Liver (tissue), 3 donors: ENCODE results near the gene SPHK2.

Source experiments
- EGR1 ChIP-seq, 2 donors: IDR thresholded peaks; 2 replicates each; pipeline ENCODE4 v1.6.1; 2016 to 2018; ENCODE audit warnings: antibody characterized with exemption in 2 of 2, low read depth in 2 of 2
- MAX ChIP-seq: IDR thresholded peaks from 2 replicates; pipeline ENCODE4 v1.6.1; 2016; ENCODE audit warnings: antibody characterized with exemption
- SP1 ChIP-seq: IDR thresholded peaks from 2 replicates; pipeline ENCODE4 v1.6.1; 2018; ENCODE audit warnings: antibody characterized with exemption, mild to moderate bottlenecking
- TF ChIP-seq, protein P1 (sequence below): fragments of 150-350 bp; IDR thresholded peaks from 2 replicates; pipeline ENCODE4 v1.5.1; 2017; ENCODE audit warnings: improper control_type of control experiment, low read depth, low read length; ENCODE audit not compliant: missing input control
- TF ChIP-seq, protein P2 (sequence below): IDR thresholded peaks from 2 replicates; pipeline ENCODE4 v1.6.1; 2016; ENCODE audit warnings: antibody characterized with exemption, mild to moderate bottlenecking
- TF ChIP-seq, protein P3 (sequence below): IDR thresholded peaks from 2 replicates; pipeline ENCODE4 v1.6.1; 2016; ENCODE audit warnings: antibody characterized with exemption
- donor health status: healthy.
- donor health status: healthy.

DNA sequence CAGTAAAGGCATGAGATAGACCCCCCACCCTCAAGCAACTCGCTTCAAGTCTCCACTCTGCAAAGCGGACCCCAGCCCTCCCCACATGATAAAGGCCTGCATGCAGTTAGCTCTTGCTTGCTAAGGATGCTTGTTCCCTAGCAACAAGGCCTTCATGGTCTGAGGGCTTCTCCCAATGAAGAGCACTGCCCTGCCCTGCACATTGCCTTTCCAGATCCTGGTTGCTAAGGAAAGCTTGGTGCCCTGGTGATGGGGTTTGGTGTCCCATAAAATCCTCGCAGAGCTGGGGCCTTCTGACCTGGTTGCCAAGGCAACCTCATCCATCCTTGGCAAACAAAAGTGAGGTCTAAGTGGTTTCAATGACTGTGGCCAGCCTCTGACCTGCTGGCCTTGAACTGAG, 11.9 kb downstream of the SPHK2 start:
- TF ChIP-seq, protein P1, sequence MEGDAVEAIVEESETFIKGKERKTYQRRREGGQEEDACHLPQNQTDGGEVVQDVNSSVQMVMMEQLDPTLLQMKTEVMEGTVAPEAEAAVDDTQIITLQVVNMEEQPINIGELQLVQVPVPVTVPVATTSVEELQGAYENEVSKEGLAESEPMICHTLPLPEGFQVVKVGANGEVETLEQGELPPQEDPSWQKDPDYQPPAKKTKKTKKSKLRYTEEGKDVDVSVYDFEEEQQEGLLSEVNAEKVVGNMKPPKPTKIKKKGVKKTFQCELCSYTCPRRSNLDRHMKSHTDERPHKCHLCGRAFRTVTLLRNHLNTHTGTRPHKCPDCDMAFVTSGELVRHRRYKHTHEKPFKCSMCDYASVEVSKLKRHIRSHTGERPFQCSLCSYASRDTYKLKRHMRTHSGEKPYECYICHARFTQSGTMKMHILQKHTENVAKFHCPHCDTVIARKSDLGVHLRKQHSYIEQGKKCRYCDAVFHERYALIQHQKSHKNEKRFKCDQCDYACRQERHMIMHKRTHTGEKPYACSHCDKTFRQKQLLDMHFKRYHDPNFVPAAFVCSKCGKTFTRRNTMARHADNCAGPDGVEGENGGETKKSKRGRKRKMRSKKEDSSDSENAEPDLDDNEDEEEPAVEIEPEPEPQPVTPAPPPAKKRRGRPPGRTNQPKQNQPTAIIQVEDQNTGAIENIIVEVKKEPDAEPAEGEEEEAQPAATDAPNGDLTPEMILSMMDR = no peak
- no peak for TF ChIP-seq MAX
- TF ChIP-seq SP1 = no peak
- TF ChIP-seq EGR1 (IDR thresholded peaks at IDR 0.05; ENCODE audit: low read depth in 2 of 2) = no peak
- TF ChIP-seq, protein P2, sequence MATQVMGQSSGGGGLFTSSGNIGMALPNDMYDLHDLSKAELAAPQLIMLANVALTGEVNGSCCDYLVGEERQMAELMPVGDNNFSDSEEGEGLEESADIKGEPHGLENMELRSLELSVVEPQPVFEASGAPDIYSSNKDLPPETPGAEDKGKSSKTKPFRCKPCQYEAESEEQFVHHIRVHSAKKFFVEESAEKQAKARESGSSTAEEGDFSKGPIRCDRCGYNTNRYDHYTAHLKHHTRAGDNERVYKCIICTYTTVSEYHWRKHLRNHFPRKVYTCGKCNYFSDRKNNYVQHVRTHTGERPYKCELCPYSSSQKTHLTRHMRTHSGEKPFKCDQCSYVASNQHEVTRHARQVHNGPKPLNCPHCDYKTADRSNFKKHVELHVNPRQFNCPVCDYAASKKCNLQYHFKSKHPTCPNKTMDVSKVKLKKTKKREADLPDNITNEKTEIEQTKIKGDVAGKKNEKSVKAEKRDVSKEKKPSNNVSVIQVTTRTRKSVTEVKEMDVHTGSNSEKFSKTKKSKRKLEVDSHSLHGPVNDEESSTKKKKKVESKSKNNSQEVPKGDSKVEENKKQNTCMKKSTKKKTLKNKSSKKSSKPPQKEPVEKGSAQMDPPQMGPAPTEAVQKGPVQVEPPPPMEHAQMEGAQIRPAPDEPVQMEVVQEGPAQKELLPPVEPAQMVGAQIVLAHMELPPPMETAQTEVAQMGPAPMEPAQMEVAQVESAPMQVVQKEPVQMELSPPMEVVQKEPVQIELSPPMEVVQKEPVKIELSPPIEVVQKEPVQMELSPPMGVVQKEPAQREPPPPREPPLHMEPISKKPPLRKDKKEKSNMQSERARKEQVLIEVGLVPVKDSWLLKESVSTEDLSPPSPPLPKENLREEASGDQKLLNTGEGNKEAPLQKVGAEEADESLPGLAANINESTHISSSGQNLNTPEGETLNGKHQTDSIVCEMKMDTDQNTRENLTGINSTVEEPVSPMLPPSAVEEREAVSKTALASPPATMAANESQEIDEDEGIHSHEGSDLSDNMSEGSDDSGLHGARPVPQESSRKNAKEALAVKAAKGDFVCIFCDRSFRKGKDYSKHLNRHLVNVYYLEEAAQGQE = no peak
- TF ChIP-seq, protein P3, sequence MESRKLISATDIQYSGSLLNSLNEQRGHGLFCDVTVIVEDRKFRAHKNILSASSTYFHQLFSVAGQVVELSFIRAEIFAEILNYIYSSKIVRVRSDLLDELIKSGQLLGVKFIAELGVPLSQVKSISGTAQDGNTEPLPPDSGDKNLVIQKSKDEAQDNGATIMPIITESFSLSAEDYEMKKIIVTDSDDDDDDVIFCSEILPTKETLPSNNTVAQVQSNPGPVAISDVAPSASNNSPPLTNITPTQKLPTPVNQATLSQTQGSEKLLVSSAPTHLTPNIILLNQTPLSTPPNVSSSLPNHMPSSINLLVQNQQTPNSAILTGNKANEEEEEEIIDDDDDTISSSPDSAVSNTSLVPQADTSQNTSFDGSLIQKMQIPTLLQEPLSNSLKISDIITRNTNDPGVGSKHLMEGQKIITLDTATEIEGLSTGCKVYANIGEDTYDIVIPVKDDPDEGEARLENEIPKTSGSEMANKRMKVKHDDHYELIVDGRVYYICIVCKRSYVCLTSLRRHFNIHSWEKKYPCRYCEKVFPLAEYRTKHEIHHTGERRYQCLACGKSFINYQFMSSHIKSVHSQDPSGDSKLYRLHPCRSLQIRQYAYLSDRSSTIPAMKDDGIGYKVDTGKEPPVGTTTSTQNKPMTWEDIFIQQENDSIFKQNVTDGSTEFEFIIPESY = no peak
